Sigmoid colon (tissue), 3 donors: ENCODE results near the gene DOCK3.

Source experiments
- POLR2A ChIP-seq, 2 donors: fragments of 450-650 bp; IDR thresholded peaks; one replicate each; pipeline ENCODE4 v1.6.1; 2016; ENCODE audit warnings: antibody characterized with exemption in 2 of 2, mild to moderate bottlenecking in 2 of 2, moderate library complexity in 2 of 2
- TF ChIP-seq, protein P1 (sequence below), 4 experiments: fragments of 450-650 bp in 3 of 4; fragments of 200-600 bp in 1 of 4; IDR thresholded peaks; one replicate each; pipeline ENCODE4 v1.5.1; 2016 to 2019; ENCODE audit warnings: antibody characterized with exemption in 4 of 4, mild to moderate bottlenecking in 3 of 4, moderate library complexity in 2 of 4

DNA sequence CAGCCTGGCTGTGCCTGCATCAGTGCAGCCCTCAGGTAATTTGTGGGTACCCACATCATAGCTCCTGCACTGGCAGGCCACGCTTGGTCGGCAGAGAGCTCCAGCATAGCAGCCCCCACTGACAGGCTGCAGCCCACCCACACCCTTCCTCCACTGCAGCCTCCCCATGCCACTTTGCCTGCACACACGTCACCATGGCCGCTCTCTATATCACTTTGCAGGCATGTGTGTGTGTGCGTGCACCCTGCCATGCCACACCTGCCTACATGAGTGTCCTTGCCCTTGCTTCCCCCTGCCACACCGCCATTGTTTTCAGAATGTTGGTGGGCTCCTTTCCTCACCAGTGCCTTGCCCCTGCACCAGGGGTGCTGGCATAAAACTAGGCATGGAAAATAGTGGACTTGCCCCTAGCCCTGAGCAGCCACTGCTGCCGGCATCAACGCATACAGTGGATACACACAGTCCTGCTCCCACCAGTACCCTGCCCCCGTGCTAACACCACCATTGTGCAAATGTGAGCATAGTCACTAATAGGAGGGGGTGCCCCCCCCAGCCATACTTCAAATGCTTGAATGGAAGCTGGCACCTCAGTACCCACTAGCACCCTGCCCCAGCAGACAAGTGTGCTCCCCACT, 431.6 kb downstream of the DOCK3 start:
- TF ChIP-seq, protein P1, sequence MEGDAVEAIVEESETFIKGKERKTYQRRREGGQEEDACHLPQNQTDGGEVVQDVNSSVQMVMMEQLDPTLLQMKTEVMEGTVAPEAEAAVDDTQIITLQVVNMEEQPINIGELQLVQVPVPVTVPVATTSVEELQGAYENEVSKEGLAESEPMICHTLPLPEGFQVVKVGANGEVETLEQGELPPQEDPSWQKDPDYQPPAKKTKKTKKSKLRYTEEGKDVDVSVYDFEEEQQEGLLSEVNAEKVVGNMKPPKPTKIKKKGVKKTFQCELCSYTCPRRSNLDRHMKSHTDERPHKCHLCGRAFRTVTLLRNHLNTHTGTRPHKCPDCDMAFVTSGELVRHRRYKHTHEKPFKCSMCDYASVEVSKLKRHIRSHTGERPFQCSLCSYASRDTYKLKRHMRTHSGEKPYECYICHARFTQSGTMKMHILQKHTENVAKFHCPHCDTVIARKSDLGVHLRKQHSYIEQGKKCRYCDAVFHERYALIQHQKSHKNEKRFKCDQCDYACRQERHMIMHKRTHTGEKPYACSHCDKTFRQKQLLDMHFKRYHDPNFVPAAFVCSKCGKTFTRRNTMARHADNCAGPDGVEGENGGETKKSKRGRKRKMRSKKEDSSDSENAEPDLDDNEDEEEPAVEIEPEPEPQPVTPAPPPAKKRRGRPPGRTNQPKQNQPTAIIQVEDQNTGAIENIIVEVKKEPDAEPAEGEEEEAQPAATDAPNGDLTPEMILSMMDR (IDR thresholded peaks at IDR 0.05): no peak
- TF ChIP-seq POLR2A (IDR thresholded peaks at IDR 0.05): no peak
